Suppressor macrophage treated with lipopolysaccharide for 1 hour (primary cell): ENCODE results near the gene SRGAP3.
A peak's percentile ranks its signal among the peaks of the same experiment; 100 is the strongest.

Source experiments
- DNase-seq, 3 donors: peaks; one replicate each; pipeline ENCODE4 v3.0.0-alpha.2; 2020 to 2022

SRGAP3 gene

DNA sequence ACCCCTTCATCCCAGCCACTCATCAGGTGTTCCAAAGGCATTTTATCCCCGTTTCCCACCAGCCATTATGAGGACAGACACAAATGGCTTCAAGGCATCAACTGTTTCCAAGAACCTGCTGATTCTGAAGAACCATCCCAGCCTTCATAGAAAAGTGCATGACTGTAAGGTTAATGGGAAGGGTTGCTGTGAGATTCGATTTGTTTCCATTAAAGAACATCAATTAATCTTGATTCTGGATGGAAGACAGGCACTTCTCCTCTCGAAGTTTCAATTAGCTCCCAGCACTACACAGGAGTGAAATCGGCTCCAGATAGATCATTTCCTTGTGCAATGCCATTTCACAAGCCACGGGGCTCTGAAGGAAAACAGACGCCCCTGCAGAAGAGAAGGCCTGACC is 25.8 kb downstream of the SRGAP3 start:
- no peak for DNase-seq

DNA sequence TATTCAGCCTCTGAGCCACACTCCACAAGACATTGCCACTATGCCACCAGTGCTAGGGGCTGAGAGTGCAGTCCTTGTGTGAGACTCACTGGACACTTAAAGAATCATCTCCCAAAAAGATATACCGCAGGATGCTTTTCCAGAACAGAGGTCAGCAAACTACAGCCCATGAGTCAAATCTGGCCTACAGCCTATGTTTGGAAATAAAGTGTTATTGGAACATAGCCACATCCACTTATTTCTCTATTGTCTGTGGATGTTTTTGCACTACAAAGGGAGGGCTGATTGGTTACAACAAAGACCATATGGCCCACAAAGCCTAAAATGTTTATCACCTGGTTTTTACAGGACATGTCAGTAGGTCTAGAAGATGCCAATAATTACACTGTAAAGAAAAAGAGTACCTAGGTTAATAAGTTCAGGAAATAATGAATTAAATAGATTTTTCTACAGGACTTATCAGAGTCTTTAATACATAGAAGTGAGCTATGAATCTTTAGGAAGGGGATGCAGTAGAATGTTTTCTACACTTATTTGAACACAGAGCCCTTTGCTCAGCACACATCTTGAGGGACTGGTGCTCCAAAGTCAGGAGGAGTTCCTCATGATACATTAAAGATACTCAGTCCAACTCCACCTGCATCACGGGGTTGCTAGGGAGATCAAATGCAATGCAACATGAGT is 26.3 kb downstream of the SRGAP3 start:
- no peak for DNase-seq

DNA sequence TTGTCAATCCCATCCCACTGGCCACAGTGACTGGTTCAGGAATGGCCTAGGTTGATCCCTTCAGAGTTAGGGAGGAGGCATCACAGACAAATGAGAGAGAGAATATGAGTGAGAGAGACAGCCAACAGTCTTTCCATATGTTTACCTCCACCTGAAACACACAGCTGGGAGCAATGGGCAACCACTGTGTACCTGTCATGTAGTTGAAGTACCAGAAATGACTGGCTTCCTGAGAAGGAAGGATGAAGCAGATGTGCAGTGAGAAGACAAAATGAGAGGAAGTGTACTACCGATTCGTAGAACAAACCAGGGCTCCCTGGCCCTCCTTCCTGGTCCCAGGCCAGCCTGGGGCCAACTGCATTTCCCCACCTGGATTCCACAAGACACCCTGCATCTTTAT is 27.4 kb downstream of the SRGAP3 start:
- DNase-seq: no peak

- no peak for DNase-seq
Observed at GRCh38 chr3:9218514-9218846, 31.0 kb downstream of the SRGAP3 start.

GRCh38 chr3:9217784-9218513 is 31.5 kb downstream of the SRGAP3 start:
- no peak for DNase-seq

GRCh38 chr3:9216736-9217135 is 32.7 kb downstream of the SRGAP3 start:
- no peak for DNase-seq

DNA sequence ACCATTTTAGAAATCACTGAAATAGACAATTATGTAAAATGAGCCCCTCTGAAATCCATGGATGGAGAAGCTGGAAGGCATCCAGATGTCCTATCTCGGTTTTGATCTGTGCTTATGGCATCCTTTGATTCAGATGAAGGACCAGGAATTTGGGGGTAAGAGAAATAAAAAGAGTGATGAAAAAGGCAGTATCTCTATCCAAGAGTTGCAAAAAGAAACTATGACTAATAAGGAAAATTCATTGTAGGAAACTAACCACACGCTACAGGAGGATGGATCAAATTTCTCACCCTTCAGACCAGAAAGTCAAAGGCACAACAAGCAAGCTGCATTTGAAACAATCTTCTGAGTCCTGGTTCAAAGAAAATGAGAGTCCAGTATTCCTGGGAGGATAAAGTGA is 34.8 kb downstream of the SRGAP3 start:
- no peak for DNase-seq

GRCh38 chr3:9214185-9214584 is 35.3 kb downstream of the SRGAP3 start:
- no peak for DNase-seq

DNA sequence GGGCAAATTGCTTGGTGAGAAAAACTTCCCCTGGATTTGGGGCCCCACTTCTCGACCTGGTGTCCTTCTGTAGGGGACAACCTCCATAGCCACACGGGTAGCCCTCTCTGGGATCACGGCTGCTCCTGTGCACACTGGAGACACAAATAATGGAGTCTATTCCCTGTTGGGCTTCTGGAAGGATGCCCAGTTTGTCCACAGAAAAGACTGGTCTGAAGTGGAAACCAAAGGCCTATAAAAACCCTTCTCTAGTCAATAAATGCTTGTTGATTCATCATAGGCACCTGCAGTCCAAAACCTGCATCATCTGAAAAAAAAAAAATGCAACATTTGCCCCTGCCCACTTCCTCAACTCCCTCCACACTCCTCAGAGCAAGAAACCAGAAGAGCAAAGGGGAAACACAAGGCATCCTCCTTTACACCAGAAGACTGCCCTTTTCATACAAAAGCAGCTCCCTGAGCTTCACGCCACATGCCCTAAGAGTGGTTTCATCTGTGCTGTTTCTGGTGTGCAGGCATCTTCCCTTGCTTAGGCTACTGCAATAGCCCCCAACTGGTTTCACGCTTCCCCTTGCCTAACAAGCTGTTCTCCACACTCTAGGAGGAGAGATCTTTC is 36.3 kb downstream of the SRGAP3 start:
- DNase-seq: no peak

DNA sequence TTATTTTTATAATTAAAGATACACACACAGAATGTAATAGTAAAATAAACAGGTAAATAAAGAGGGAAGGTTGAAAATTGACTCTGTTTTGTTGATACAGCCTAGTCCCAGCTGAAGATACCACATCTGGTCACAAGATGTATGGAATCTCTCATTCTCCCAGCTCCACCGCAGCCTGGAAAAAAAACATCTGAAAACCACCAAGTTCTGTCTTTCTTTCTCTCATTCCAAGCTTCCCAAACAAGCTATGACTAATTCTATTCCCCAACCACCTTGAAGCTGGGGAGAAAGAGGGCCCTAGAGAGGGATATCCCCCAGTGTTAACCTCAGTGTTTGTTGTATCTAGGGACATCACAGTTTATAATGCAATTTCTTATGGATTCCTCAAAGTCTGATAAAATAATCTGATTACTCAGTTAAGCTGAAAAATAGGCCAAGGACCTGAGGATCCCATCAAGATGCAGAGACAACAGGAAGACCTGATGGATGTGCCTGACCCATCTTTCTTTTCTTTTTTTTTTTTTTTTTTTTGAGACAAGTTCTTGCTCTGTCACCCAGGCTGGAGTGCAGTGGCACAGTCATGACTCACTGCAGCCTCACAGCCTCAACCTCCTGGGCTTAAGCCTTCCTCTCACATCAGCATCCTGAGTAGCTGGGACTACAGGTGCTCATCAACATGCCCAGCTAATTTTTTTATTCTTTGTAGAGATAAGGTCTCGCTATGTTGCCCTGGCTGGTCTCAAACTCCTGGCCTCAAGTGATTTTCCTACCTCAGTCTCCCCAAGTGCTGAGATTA is 38.1 kb downstream of the SRGAP3 start:
- DNase-seq: no peak

DNA sequence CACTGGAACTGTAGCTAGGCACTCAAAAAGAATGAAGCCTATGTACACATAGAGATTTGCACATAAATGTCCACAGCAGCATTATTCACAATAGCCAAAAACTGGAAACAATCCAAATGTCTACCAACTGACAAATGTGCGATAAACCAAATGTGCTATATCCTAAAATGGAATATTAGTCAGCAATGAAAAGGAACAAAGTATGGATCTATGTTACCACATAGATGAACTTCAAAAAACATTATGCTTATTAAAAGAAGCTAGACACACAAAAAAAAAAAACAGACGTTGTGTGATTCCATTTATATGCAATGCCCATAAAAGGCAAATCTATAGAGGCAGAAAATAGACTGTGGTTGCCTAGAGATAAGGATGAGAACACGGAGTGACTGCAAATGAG is 39.7 kb downstream of the SRGAP3 start:
- DNase-seq: no peak

- no peak for DNase-seq
Observed at GRCh38 chr3:9208605-9209152, 40.8 kb downstream of the SRGAP3 start.

DNA sequence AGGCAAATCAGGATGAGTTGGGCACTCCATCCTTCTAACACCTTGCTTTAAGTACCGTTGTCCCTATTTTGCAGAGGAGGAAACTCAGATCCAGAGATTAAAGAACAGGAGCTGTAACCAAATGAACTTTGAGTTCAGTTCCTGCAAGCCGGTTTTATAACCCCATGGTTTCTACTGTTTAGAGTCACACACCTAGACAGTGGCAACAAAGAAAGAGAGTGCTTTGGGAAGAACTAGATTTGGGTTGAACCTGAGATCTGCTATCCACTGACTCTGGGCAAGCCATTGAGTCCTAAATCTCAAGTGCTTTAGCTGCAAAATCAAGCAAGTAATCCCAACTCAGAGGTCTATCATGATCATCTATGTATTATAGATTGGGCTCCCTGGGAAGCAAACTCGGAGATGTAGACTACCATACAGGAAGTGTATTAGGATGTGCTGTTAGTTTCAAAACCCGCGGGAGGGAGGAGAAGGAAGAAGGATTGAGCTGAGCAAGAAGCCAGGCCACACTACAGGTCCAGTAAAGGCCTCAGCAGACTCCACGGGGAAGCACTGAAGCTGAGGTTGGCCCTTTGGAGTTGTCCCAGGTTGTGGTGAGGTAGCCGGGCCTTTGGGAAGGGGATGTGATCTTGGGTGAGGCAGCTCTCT is 42.2 kb downstream of the SRGAP3 start:
- DNase-seq: no peak

- no peak for DNase-seq
Observed at GRCh38 chr3:9206287-9206686, 43.2 kb downstream of the SRGAP3 start.

DNA sequence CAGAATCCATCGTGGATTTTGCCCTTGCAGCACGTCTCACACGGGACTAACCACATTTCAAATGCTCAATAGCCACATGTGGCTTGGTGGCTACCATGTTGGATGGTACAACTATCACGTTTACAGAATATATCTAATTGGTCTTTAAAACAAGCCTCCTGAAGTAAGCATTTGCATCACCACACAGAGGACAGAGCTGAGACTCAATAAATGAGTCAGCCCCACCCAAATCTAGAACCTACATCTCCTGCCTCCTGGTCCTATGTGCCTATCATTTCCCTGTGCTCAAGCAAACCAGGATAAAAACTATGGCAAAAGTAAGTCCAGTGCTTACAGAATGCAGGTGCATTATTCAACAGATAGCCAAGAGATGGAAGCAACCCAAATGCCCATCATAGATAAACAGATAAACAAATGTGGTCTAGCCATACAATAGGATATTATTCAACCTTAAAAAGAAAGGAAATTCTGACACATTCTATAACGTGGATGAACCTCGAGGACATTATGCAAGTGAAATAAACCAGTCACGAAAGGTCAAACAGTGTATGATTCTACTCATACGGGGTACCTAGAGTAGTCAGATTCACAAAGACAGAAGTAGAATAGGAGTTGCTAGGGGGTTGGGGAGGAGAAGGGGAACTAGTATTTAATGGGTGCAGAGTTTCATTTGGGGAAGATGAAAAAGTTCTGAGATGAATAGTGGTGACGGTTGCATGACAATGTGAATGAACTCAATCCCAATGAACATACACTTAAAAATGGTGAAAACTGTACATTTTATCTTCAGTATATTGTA is 43.9 kb downstream of the SRGAP3 start:
- DNase-seq: peak; percentile 28 to 47 (median 41)

DNA sequence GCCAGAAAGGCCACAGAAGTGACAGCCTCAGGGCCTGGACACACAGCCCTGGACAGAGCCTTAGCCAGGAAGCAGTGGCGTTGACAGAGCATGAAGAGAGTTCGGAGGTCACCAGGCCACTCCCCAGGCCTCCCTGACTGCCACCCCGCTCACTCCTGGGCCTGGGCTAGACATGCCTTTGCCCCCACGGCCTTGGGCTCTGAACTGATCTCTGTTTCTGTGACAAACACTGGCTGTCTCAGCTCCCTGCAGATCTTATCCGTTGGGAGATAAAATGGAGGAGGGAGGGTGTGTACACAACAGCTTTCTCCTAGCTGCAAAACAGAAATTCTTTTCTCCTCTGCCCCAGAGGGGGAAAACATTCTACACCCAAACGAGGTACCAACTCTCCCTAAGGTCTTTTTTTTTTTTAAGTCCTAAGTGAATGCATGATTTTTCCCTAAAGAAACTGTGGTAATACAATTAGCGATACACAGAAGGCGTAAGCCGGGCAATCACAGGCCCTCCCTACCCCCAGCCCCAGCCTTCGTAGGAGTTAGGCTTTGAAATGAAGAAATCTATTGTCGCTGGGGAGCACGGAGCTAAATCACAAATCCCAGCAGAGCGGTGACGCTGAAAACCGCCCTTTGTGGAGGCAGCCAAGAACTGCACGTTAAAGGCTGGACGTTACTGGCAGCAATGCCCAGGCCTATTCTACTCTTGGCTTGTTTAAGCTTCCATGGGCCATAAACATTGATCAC is 45.0 kb downstream of the SRGAP3 start:
- DNase-seq: no peak

- no peak for DNase-seq
Observed at GRCh38 chr3:9203317-9203716, 46.1 kb downstream of the SRGAP3 start.

DNA sequence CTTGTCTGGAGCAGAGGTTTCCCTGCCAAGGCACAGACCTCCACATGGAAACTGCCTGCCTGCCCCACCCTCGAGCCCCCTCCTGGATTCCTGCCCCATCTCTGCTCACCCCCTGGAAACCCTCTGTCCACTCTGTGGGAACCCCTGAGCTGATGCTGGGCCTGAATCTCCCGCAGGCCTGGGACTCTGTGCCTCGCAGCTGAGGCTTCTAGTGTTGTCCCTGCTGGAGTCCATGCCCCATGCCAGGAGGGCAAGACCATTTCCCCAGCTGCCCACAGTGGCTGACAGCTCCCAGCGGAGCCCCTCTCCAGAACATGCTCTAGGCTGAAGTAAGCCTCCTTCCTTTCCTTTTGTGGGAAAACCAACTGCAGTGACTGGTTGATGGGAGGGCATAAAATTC is 46.9 kb downstream of the SRGAP3 start:
- DNase-seq: no peak

DNA sequence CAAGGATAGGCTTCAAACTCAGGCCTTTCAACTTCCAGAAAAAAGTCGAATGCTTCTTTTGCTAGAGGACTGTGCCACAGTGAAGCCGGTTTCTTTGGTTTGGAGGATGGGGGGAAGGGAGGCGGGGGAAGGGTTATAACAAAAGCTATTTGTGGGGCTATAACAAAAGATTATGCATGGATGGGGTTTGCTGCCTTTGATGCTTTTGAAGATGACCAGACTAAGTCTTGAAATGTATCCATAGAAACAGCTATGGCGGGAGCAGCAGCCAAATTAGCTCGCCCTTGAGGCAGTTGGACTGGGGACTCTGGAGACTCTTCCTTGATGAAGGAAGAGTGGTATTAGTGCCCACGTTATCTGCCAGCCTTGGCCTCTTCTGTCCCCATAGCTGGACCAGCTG is 47.5 kb downstream of the SRGAP3 start:
- DNase-seq: no peak

GRCh38 chr3:9201266-9201665 is 48.2 kb downstream of the SRGAP3 start:
- DNase-seq: no peak

GRCh38 chr3:9199775-9200174 is 49.7 kb downstream of the SRGAP3 start:
- no peak for DNase-seq
